GM23338 (cell line): ENCODE measurements around the gene DHX8.

ENCODE experiments used
- CREB1 ChIP-seq: fragments of 250-450 bp; sonication (Bioruptor Pico); IDR thresholded peaks from 2 replicates; pipeline ENCODE4 v1.5.0; 2020; ENCODE audit warnings: low read depth, mild to moderate bottlenecking, moderate library complexity
- EZH2 ChIP-seq: fragments of 200-600 bp; sonication (generic); IDR thresholded peaks from one replicate; pipeline ENCODE4 v1.8.0; 2017; ENCODE audit warnings: antibody characterized with exemption, mild to moderate bottlenecking, low read depth; ENCODE audit not compliant: unreplicated experiment
- EZH2phosphoT487 ChIP-seq: fragments of 200-600 bp; sonication (generic); IDR thresholded peaks from one replicate; pipeline ENCODE4 v1.8.1; 2018; ENCODE audit warnings: antibody characterized with exemption; ENCODE audit not compliant: unreplicated experiment
- JUNB ChIP-seq: IDR thresholded peaks from one replicate; pipeline ENCODE4 v1.6.1; 2016; ENCODE audit warnings: antibody characterized with exemption; ENCODE audit not compliant: unreplicated experiment
- NANOG ChIP-seq: IDR thresholded peaks from 2 replicates; pipeline ENCODE4 v1.6.1; 2016; ENCODE audit warnings: antibody characterized with exemption, borderline replicate concordance
- POLR2AphosphoS5 ChIP-seq: IDR thresholded peaks from 2 replicates; pipeline ENCODE4 v1.6.1; 2016; ENCODE audit warnings: antibody characterized with exemption, low read depth
- STAT1 ChIP-seq: IDR thresholded peaks from one replicate; pipeline ENCODE4 v1.6.1; 2016; ENCODE audit warnings: antibody characterized with exemption; ENCODE audit not compliant: unreplicated experiment
- TF ChIP-seq, protein P1 (sequence below), 2 experiments: fragments of 200-600 bp in 1 of 2; sonication (generic) in 1 of 2; conservative IDR thresholded peaks; 2 replicates each; pipeline versions ENCODE4 v1.5.1 to v1.6.1; 2016 to 2017; ENCODE audit warnings: antibody characterized with exemption in 2 of 2, low read depth in 2 of 2, mild to moderate bottlenecking in 2 of 2, moderate library complexity in 1 of 2
- TF ChIP-seq, protein P2 (sequence below): IDR thresholded peaks from one replicate; pipeline ENCODE4 v1.6.1; 2018; ENCODE audit warnings: antibody characterized with exemption; ENCODE audit not compliant: unreplicated experiment

DNA sequence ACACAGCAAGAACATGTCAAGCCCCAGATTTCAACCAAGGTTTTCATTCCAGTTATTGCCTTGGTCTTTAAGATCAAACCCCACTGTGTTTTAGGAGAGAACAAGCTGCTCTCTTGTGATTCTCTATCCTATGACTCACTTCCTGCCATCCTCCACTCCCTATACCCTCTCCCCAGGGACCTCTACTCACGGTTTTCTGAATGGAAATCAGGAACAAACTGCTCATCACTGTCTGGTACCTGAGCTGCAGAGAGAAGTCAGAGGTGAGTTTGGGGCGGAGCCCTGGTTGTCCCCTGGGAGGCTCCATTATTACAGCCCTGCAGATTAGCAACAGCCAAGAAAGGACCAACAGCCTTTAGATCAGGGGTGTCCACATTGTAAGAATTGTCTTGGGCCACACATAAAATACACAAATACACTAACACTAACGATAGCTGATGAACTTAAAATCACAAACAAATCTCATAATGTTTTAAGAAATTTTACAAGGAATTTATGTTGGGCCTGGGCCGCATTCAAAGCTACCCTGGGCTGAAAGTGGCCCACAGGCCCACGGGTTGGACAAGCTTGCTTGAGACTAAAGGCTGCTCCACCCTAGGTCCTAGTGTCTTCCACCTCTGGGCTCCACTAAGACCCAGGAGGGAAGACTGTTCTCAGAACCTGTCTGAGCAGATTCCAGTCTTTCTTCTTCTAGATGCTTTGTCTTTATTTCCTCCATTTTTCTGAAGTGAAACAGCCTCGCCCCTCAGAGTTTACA, 52.6 kb downstream of the DHX8 start:
- TF ChIP-seq EZH2 (no peak), EZH2phosphoT487 (no peak), POLR2AphosphoS5 (no peak), JUNB (no peak), STAT1 (no peak), CREB1 (CRISPR knock-in tag) (no peak), NANOG (no peak)
- TF ChIP-seq, protein P1, sequence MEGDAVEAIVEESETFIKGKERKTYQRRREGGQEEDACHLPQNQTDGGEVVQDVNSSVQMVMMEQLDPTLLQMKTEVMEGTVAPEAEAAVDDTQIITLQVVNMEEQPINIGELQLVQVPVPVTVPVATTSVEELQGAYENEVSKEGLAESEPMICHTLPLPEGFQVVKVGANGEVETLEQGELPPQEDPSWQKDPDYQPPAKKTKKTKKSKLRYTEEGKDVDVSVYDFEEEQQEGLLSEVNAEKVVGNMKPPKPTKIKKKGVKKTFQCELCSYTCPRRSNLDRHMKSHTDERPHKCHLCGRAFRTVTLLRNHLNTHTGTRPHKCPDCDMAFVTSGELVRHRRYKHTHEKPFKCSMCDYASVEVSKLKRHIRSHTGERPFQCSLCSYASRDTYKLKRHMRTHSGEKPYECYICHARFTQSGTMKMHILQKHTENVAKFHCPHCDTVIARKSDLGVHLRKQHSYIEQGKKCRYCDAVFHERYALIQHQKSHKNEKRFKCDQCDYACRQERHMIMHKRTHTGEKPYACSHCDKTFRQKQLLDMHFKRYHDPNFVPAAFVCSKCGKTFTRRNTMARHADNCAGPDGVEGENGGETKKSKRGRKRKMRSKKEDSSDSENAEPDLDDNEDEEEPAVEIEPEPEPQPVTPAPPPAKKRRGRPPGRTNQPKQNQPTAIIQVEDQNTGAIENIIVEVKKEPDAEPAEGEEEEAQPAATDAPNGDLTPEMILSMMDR (conservative IDR thresholded peaks at IDR 0.05; ENCODE audit: low read depth in 2 of 2): no peak
- TF ChIP-seq, protein P2, sequence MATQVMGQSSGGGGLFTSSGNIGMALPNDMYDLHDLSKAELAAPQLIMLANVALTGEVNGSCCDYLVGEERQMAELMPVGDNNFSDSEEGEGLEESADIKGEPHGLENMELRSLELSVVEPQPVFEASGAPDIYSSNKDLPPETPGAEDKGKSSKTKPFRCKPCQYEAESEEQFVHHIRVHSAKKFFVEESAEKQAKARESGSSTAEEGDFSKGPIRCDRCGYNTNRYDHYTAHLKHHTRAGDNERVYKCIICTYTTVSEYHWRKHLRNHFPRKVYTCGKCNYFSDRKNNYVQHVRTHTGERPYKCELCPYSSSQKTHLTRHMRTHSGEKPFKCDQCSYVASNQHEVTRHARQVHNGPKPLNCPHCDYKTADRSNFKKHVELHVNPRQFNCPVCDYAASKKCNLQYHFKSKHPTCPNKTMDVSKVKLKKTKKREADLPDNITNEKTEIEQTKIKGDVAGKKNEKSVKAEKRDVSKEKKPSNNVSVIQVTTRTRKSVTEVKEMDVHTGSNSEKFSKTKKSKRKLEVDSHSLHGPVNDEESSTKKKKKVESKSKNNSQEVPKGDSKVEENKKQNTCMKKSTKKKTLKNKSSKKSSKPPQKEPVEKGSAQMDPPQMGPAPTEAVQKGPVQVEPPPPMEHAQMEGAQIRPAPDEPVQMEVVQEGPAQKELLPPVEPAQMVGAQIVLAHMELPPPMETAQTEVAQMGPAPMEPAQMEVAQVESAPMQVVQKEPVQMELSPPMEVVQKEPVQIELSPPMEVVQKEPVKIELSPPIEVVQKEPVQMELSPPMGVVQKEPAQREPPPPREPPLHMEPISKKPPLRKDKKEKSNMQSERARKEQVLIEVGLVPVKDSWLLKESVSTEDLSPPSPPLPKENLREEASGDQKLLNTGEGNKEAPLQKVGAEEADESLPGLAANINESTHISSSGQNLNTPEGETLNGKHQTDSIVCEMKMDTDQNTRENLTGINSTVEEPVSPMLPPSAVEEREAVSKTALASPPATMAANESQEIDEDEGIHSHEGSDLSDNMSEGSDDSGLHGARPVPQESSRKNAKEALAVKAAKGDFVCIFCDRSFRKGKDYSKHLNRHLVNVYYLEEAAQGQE: no peak
